KMS-11 (cell line): ENCODE measurements around the gene ENOX2.

ENCODE experiments used
- H2AFZ ChIP-seq: fragments of 200-600 bp; sonication (generic); 2 replicates; pipeline ENCODE4 v1.6.1; 2016; ENCODE audit warnings: antibody characterized with exemption, mixed run types, low read depth
- H3K27ac ChIP-seq: fragments of 200-600 bp; sonication (generic); 2 replicates; pipeline ENCODE4 v1.6.1; 2016; ENCODE audit warnings: mild to moderate bottlenecking, mixed run types
- H3K27me3 ChIP-seq: fragments of 200-600 bp; sonication (generic); 2 replicates; pipeline ENCODE4 v1.6.1; 2017; ENCODE audit warnings: mild to moderate bottlenecking, low read depth, mixed run types, moderate library complexity; ENCODE audit not compliant: insufficient read depth
- H3K36me3 ChIP-seq: fragments of 200-600 bp; sonication (generic); 2 replicates; pipeline ENCODE4 v1.6.1; 2017; ENCODE audit warnings: mild to moderate bottlenecking, mixed run types; ENCODE audit not compliant: insufficient read depth
- H3K4me1 ChIP-seq: fragments of 200-600 bp; sonication (generic); 2 replicates; pipeline ENCODE4 v1.6.1; 2016; ENCODE audit warnings: mild to moderate bottlenecking, low read depth, mixed run types; ENCODE audit not compliant: poor library complexity, severe bottlenecking
- H3K4me2 ChIP-seq: fragments of 200-600 bp; sonication (generic); 2 replicates; pipeline ENCODE4 v1.7.0; 2016; ENCODE audit warnings: mild to moderate bottlenecking, mixed run types
- H3K4me3 ChIP-seq: fragments of 200-600 bp; sonication (generic); IDR thresholded peaks from 2 replicates; pipeline ENCODE4 v1.6.1; 2017; ENCODE audit warnings: low read depth, low read length, mixed read lengths; ENCODE audit not compliant: insufficient read depth
- H3K79me2 ChIP-seq: fragments of 200-600 bp; sonication (generic); 2 replicates; pipeline ENCODE4 v1.6.1; 2016; ENCODE audit warnings: low read depth, mixed run types; ENCODE audit not compliant: insufficient read depth
- H3K9ac ChIP-seq: fragments of 200-600 bp; sonication (generic); 2 replicates; pipeline ENCODE4 v1.6.1; 2016; ENCODE audit warnings: mild to moderate bottlenecking, mixed run types
- H4K20me1 ChIP-seq: fragments of 200-600 bp; sonication (generic); 2 replicates; pipeline ENCODE4 v1.6.1; 2016; ENCODE audit warnings: mild to moderate bottlenecking, mixed run types; ENCODE audit not compliant: insufficient read depth
- TF ChIP-seq, protein P1 (sequence below): fragments of 200-600 bp; sonication (generic); conservative IDR thresholded peaks from 2 replicates; pipeline ENCODE4 v1.6.1; 2017; ENCODE audit warnings: low read depth, mild to moderate bottlenecking, antibody characterized with exemption, low read length, moderate library complexity, mixed read lengths

Gene ENOX2

GRCh38 chrX:130672214-130672613, 230.8 kb downstream of the ENOX2 start:
- Histone ChIP-seq H3K4me2 (no peak overlapping the region), H4K20me1 (no peaks in the 10 kb centered on the region), H3K27me3 (no peaks in the 10 kb centered on the region), H3K4me1 (peaks cover 19% of the 10 kb centered on the region), H3K79me2 (no peaks in the 10 kb centered on the region), H3K27ac (no peak overlapping the region), H3K36me3 (no peaks in the 10 kb centered on the region), H3K4me3 (no peak overlapping the region), H2AFZ (no peak overlapping the region), H3K9ac (no peak overlapping the region)
- TF ChIP-seq, protein P1, sequence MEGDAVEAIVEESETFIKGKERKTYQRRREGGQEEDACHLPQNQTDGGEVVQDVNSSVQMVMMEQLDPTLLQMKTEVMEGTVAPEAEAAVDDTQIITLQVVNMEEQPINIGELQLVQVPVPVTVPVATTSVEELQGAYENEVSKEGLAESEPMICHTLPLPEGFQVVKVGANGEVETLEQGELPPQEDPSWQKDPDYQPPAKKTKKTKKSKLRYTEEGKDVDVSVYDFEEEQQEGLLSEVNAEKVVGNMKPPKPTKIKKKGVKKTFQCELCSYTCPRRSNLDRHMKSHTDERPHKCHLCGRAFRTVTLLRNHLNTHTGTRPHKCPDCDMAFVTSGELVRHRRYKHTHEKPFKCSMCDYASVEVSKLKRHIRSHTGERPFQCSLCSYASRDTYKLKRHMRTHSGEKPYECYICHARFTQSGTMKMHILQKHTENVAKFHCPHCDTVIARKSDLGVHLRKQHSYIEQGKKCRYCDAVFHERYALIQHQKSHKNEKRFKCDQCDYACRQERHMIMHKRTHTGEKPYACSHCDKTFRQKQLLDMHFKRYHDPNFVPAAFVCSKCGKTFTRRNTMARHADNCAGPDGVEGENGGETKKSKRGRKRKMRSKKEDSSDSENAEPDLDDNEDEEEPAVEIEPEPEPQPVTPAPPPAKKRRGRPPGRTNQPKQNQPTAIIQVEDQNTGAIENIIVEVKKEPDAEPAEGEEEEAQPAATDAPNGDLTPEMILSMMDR: no peak

- no peak overlapping the region for H2AFZ ChIP-seq
- no peak overlapping the region for H3K27ac ChIP-seq
- H3K79me2 ChIP-seq: no peaks in the 10 kb centered on the region
- H3K36me3 ChIP-seq: no peaks in the 10 kb centered on the region
- H3K9ac ChIP-seq: no peak overlapping the region
- H3K4me3 ChIP-seq: no peak overlapping the region
- H3K4me1 ChIP-seq: no peaks in the 10 kb centered on the region
- TF ChIP-seq, protein P1: no peak
- H3K4me2 ChIP-seq: no peak overlapping the region
- no peaks in the 10 kb centered on the region for H3K27me3 ChIP-seq
- no peaks in the 10 kb centered on the region for H4K20me1 ChIP-seq
Observed at GRCh38 chrX:130669233-130669632, 233.8 kb downstream of the ENOX2 start.

GRCh38 chrX:130665263-130665662, 237.7 kb downstream of the ENOX2 start:
- no peaks in the 10 kb centered on the region for H3K4me1 ChIP-seq
- H3K79me2 ChIP-seq: no peaks in the 10 kb centered on the region
- no peak overlapping the region for H3K4me2 ChIP-seq
- H3K9ac ChIP-seq: no peak overlapping the region
- H3K36me3 ChIP-seq: no peaks in the 10 kb centered on the region
- no peak overlapping the region for H3K27ac ChIP-seq
- H2AFZ ChIP-seq: no peak overlapping the region
- TF ChIP-seq, protein P1: no peak
- H4K20me1 ChIP-seq: no peaks in the 10 kb centered on the region
- no peak overlapping the region for H3K4me3 ChIP-seq
- no peaks in the 10 kb centered on the region for H3K27me3 ChIP-seq

- Histone ChIP-seq H3K79me2 (no peaks in the 10 kb centered on the region), H3K27me3 (no peaks in the 10 kb centered on the region), H3K27ac (no peak overlapping the region), H3K9ac (no peak overlapping the region), H3K4me1 (no peaks in the 10 kb centered on the region), H2AFZ (no peak overlapping the region), H3K36me3 (no peaks in the 10 kb centered on the region), H4K20me1 (no peaks in the 10 kb centered on the region), H3K4me3 (no peak overlapping the region), H3K4me2 (no peak overlapping the region)
- TF ChIP-seq, protein P1: no peak
Observed at GRCh38 chrX:130658310-130658709, 244.7 kb downstream of the ENOX2 start.
